Measurements from ENCODE around the gene PPM1D. TPM values are rescaled to one million over a fixed set of nuclear protein-coding genes. Genes with fewer than 3 reads are reported as not detected.

Gene PPM1D
- total and polyA plus RNA-seq, 12 donors, result 3.1 to 10.6 (median 7.5) TPM

DNA sequence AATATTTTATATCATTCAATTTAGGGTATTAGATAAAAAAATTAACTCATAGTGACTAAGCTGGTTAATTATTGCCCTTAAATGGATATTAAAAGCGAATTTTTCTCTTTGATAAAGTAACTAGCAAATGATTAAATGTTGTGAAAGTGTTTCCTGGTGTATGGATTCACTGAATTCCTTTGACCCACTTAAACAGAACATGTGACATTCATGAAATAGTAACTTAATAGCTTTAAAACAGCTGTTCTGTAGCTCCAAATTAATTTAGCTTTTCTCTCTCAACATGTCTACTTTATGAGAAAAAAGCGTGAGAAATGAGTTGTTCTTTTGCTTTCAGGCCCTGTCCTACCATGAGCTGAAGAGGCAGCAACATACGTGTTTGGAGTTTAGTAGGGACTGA lies 37.6 kb upstream of the PPM1D start:
- Histone ChIP-seq H3K9me3 (peaks cover 0 to 4% (median 0%) of the 10 kb centered on the region in 11 donors), H3K4me1 (no peaks in the 10 kb centered on the region), H3K4me3 (no peak overlapping the region), H3K36me3 (no peaks in the 10 kb centered on the region), H3K27me3 (no peaks in the 10 kb centered on the region), H3K27ac (no peak overlapping the region)
- intact Hi-C loops (cut with DNase I), result no loop called here
- 76 to 80% methylated on average over 3 of the region's 3 CpGs for WGBS, 2 donors
- no peak for ATAC-seq
- no peak for DNase-seq
- TF ChIP-seq, protein P1, sequence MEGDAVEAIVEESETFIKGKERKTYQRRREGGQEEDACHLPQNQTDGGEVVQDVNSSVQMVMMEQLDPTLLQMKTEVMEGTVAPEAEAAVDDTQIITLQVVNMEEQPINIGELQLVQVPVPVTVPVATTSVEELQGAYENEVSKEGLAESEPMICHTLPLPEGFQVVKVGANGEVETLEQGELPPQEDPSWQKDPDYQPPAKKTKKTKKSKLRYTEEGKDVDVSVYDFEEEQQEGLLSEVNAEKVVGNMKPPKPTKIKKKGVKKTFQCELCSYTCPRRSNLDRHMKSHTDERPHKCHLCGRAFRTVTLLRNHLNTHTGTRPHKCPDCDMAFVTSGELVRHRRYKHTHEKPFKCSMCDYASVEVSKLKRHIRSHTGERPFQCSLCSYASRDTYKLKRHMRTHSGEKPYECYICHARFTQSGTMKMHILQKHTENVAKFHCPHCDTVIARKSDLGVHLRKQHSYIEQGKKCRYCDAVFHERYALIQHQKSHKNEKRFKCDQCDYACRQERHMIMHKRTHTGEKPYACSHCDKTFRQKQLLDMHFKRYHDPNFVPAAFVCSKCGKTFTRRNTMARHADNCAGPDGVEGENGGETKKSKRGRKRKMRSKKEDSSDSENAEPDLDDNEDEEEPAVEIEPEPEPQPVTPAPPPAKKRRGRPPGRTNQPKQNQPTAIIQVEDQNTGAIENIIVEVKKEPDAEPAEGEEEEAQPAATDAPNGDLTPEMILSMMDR (IDR thresholded peaks at IDR 0.05), result no peak

DNA sequence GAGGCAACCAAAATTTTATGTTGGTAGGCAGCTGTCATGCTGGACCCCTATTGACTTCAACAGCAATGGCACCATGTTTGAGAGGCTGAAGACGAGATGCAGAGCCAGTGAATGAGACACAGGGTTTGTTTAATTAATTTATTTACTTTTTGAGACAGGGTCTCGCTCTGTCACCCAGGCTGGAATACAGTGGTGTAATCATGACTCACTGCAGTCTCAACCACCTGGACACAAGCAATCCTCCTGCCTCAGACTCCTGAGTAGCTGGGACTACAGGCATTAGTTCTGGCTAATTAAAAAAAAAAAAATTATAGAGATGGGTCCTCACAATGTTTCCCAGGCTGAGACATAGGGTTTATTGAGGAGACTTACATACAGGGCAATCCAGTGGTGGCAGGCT lies 36.2 kb upstream of the PPM1D start:
- no peaks in the 10 kb centered on the region for H3K9me3 ChIP-seq
- TF ChIP-seq, protein P1 (IDR thresholded peaks at IDR 0.05), result no peak
- no peaks in the 10 kb centered on the region for H3K4me1 ChIP-seq
- no peak for ATAC-seq
- H3K27me3 ChIP-seq, result no peaks in the 10 kb centered on the region
- H3K36me3 ChIP-seq, result no peaks in the 10 kb centered on the region
- no peak overlapping the region for H3K27ac ChIP-seq
- no peak for DNase-seq
- 88 to 91% methylated on average over 2 of the region's 2 CpGs for WGBS, 2 donors
- intact Hi-C loops (cut with DNase I), result no loop called here
- no peak overlapping the region for H3K4me3 ChIP-seq

DNA sequence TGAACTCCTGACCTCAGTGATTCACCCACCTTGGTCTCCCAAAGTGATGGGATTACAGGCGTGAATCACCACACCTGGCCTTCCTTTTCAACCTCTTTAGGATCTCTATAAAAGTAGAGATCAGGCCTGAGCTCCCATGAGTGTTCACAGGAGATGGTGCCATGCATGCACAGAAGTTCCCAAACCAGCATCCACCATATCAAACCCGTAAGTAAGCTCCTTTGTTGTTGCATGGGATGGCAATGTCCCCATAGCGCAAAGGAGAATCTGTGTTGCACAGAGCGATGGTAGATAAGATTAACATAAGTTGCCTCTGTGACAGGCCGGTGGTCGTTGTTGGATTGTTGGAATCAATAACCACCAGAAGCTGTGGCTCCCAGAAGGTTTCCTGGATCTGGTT lies 34.8 kb upstream of the PPM1D start:
- DNase-seq (no peak), ATAC-seq (no peak)
- TF ChIP-seq, protein P1 (IDR thresholded peaks at IDR 0.05), result no peak
- H3K27me3 ChIP-seq, result no peaks in the 10 kb centered on the region
- intact Hi-C loops (cut with DNase I), result loop anchor here in 1 of 10 donors (5.0 kb wide), 1 partner anchor 38 kb away; the partner anchor contains the start of gene APPBP2
- no peaks in the 10 kb centered on the region for H3K9me3 ChIP-seq
- H3K27ac ChIP-seq, result no peak overlapping the region
- H3K4me1 ChIP-seq, result peaks cover 0 to 10% (median 4%) of the 10 kb centered on the region in 9 donors
- H3K4me3 ChIP-seq, result no peak overlapping the region
- H3K36me3 ChIP-seq, result no peaks in the 10 kb centered on the region
- WGBS, 2 donors, result 84 to 91% methylated on average over 6 of the region's 6 CpGs

DNA sequence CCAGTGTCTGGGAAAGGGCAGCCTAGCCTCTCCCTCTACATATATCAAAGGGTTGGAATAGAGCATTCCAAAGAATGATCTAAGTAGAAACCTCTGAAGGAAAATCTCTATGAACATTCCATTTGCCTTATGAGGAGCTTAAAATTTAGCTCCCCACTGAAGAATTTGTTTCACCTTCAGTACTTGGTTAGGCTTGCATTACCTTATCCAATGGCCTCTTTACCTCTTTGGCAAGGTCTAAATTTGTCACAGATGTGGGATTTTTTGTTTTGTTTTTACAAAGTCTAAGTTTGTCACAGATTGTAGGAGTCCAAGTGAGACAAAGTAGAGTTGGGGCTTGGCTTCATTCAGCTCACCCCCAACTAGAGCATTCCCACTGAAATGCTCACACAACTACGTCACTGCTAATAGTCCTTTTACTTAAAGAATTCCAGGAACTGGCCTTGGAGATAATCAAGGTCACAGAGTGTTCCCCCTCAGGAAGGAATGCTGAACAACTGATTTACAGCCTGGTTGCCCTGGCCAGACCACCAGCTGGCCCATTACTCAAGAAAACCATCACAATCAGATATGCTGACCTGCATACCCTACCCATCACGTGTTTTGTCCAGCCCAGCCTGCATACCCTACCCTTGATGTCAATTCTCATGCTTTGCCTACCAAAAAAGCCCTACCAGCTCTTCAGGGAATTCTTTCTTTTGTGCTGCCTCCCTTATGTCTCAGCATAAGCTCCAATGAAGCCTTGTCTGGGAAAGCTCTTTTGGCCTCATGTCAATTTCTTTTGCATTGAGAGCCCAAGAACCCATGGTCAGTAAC lies 26.5 kb upstream of the PPM1D start:
- peaks cover 0 to 66% (median 34%) of the 10 kb centered on the region in 9 donors for H3K4me1 ChIP-seq
- intact Hi-C loops (cut with DNase I), result loop anchor here in 2 of 10 donors (10.0 kb wide), 1 partner anchor 61 kb away; no protein-coding TSS in a partner anchor

More for the DNA sequence above, 26.5 kb upstream of the PPM1D start:
- no peaks in the 10 kb centered on the region for H3K9me3 ChIP-seq
- H3K27ac ChIP-seq, result peak overlapping the region; percentile 28 to 81 (median 72)
- DNase-seq (no peak), ATAC-seq (peak in 7 of 8 donors; percentile 32 to 76 (median 62))
- 41 to 43% methylated on average over 2 of the region's 2 CpGs for WGBS, 2 donors
- H3K4me3 ChIP-seq, result no peak overlapping the region
- H3K27me3 ChIP-seq, result no peaks in the 10 kb centered on the region
- TF ChIP-seq, protein P1 (IDR thresholded peaks at IDR 0.05), result no peak
- no peaks in the 10 kb centered on the region for H3K36me3 ChIP-seq
